Neural cell (in vitro differentiated cells): Measurements from ENCODE around the gene LGALS4. TPM values are rescaled to one million over a fixed set of nuclear protein-coding genes. Genes with fewer than 3 reads are reported as not detected.
"Not testable (repeated sequence)": the region's sequence is repeated elsewhere in the genome, so short reads cannot be mapped to it uniquely, and the experiment has no call there.

Source experiments
- H2AFZ ChIP-seq: fragments of 200-600, 300-800 bp; sonication (generic), shearing (Covaris generic); 2 replicates; pipeline ENCODE4 v1.6.0; 2014; ENCODE audit warnings: low read depth, mild to moderate bottlenecking, antibody characterized with exemption, low read length, moderate library complexity
- H3F3A ChIP-seq: fragments of 200-600 bp; shearing (Covaris generic); 2 replicates; pipeline ENCODE4 v1.6.1; 2016; ENCODE audit warnings: mild to moderate bottlenecking, moderate library complexity, mixed read lengths, antibody characterized with exemption, low read length; ENCODE audit not compliant: insufficient read depth, poor library complexity, severe bottlenecking
- H3K27ac ChIP-seq: fragments of 200-600, 300-800 bp; sonication (generic), shearing (Covaris generic); 2 replicates; pipeline ENCODE4 v1.5.1; 2014; ENCODE audit warnings: mild to moderate bottlenecking, low read length, moderate library complexity
- H3K27me3 ChIP-seq: fragments of 300-800, 200-600 bp; sonication (generic), shearing (Covaris generic); 2 replicates; pipeline ENCODE4 v1.6.0; 2014; ENCODE audit warnings: mild to moderate bottlenecking, low read depth, low read length, moderate library complexity; ENCODE audit not compliant: insufficient read depth
- H3K36me3 ChIP-seq: fragments of 300-800, 200-600 bp; sonication (generic), shearing (Covaris generic); 2 replicates; pipeline ENCODE4 v1.5.1; 2014; ENCODE audit warnings: mild to moderate bottlenecking, antibody characterized with exemption, low read length, moderate library complexity; ENCODE audit not compliant: insufficient read depth
- H3K4me2 ChIP-seq: fragments of 300-800, 200-600 bp; sonication (generic), shearing (Covaris generic); 2 replicates; pipeline ENCODE4 v1.6.0; 2014; ENCODE audit warnings: mild to moderate bottlenecking, low read length
- H3K4me3 ChIP-seq: fragments of 300-800, 200-600 bp; sonication (generic), shearing (Covaris generic); 2 replicates; pipeline ENCODE4 v1.5.1; 2014; ENCODE audit warnings: mild to moderate bottlenecking, low read length, moderate library complexity
- H3K79me2 ChIP-seq: fragments of 200-600 bp; shearing (Covaris generic); replicated peaks from 2 replicates; pipeline ENCODE4 v1.6.0; 2014; ENCODE audit warnings: mild to moderate bottlenecking, low read length, moderate library complexity; ENCODE audit not compliant: insufficient read depth
- H3K9ac ChIP-seq: fragments of 300-800, 200-600 bp; sonication (generic), shearing (Covaris generic); 2 replicates; pipeline ENCODE4 v1.6.1; 2016; ENCODE audit warnings: mild to moderate bottlenecking, low read length, mixed read lengths
- H3K9me2 ChIP-seq: fragments of 200-600 bp; shearing (Covaris generic); 2 replicates; pipeline ENCODE4 v1.6.1; 2016; ENCODE audit warnings: mild to moderate bottlenecking, low read length, mixed read lengths; ENCODE audit not compliant: insufficient read depth
- H3K9me3 ChIP-seq: fragments of 200-600, 300-800 bp; sonication (generic), shearing (Covaris generic); 2 replicates; pipeline ENCODE4 v1.6.1; 2016; ENCODE audit warnings: mild to moderate bottlenecking, mixed run types, low read length, moderate library complexity, mixed read lengths
- H4K20me1 ChIP-seq: fragments of 200-600 bp; shearing (Covaris generic); 2 replicates; pipeline ENCODE4 v1.6.1; 2016; ENCODE audit warnings: mild to moderate bottlenecking, mixed run types; ENCODE audit not compliant: insufficient read depth
- EP300 ChIP-seq: fragments of 450-650 bp; conservative IDR thresholded peaks from 2 replicates; pipeline ENCODE4 v1.6.1; 2014; ENCODE audit warnings: antibody characterized with exemption, mild to moderate bottlenecking, moderate library complexity; ENCODE audit not compliant: poor library complexity, severe bottlenecking
- EZH2 ChIP-seq: fragments of 200-600, 300-800 bp; shearing (Covaris generic), sonication (generic); IDR thresholded peaks from 2 replicates; pipeline ENCODE4 v1.6.1; 2014; ENCODE audit warnings: antibody characterized with exemption, low read length, borderline replicate concordance, mild to moderate bottlenecking; ENCODE audit not compliant: insufficient read depth, poor library complexity, severe bottlenecking
- MXI1 ChIP-seq: fragments of 450-650 bp; conservative IDR thresholded peaks from 2 replicates; pipeline ENCODE4 v1.6.1; 2014; ENCODE audit warnings: antibody characterized with exemption, mild to moderate bottlenecking; ENCODE audit not compliant: poor library complexity, severe bottlenecking
- POLR2AphosphoS5 ChIP-seq: IDR thresholded peaks from 2 replicates; pipeline ENCODE4 v1.6.1; 2012
- RAD21 ChIP-seq: fragments of 450-650 bp; conservative IDR thresholded peaks from 2 replicates; pipeline ENCODE4 v1.6.1; 2014; ENCODE audit warnings: antibody characterized with exemption, mild to moderate bottlenecking, moderate library complexity
- SMC3 ChIP-seq: fragments of 450-650 bp; conservative IDR thresholded peaks from 2 replicates; pipeline ENCODE4 v1.6.1; 2014; ENCODE audit warnings: antibody characterized with exemption, mild to moderate bottlenecking, moderate library complexity; ENCODE audit not compliant: poor library complexity
- TAF1 ChIP-seq: IDR thresholded peaks from 2 replicates; pipeline ENCODE4 v1.6.1; 2012; ENCODE audit warnings: low read depth
- polyA plus RNA-seq: library from polyadenylated mRNA; depleted of rRNA; stranded (reverse); fragments of >200 nt; gene quantifications from 2 replicates; pipeline ENCODE4 v1.2.3, GENCODE V29; 2014
- TF ChIP-seq, protein P1 (sequence below): fragments of 450-650 bp; IDR thresholded peaks from 2 replicates; pipeline ENCODE4 v1.5.1; 2014; ENCODE audit warnings: antibody characterized with exemption, mild to moderate bottlenecking, moderate library complexity; ENCODE audit not compliant: poor library complexity, severe bottlenecking
- TF ChIP-seq, protein P2 (sequence below): IDR thresholded peaks from 2 replicates; pipeline ENCODE4 v1.6.1; 2012; ENCODE audit warnings: borderline replicate concordance

Gene LGALS4
- polyA plus RNA-seq, 1 donor from 2014 or later, result 1.3 TPM

DNA sequence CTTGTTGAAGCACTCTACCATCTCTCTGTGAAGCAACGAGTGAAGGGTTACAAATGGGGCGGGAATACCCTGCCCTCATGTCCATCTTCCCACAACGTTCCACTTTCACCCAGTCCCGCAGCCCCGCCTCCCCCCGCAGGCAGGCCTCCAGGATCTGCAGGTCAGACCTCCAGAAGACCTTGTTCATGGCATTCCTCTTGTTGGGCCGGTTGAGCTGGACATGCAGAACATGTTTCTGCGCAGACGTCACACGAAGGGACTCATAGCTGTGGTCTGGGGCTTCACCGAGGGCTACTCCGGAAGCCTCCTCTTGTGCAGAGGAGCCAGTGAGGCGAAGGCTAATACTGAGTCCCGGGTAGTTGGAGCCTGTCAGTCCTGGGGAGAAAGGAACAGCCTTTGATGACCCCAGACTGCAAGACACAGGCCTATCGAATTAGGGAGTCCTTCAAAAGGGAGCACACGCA, 18.4 kb upstream of the LGALS4 start:
- no peaks in the 10 kb centered on the region for H3F3A ChIP-seq
- peak overlapping the region; percentile 81 for H3K9ac ChIP-seq
- peak overlapping the region; percentile 81 for H2AFZ ChIP-seq
- peak overlapping the region; percentile 72 for H3K27ac ChIP-seq
- no peaks in the 10 kb centered on the region for H3K9me3 ChIP-seq
- H3K79me2 ChIP-seq, result peaks cover 8% of the 10 kb centered on the region
- no peak for TF ChIP-seq EZH2
- no peak for TF ChIP-seq SMC3
- TF ChIP-seq, protein P1, sequence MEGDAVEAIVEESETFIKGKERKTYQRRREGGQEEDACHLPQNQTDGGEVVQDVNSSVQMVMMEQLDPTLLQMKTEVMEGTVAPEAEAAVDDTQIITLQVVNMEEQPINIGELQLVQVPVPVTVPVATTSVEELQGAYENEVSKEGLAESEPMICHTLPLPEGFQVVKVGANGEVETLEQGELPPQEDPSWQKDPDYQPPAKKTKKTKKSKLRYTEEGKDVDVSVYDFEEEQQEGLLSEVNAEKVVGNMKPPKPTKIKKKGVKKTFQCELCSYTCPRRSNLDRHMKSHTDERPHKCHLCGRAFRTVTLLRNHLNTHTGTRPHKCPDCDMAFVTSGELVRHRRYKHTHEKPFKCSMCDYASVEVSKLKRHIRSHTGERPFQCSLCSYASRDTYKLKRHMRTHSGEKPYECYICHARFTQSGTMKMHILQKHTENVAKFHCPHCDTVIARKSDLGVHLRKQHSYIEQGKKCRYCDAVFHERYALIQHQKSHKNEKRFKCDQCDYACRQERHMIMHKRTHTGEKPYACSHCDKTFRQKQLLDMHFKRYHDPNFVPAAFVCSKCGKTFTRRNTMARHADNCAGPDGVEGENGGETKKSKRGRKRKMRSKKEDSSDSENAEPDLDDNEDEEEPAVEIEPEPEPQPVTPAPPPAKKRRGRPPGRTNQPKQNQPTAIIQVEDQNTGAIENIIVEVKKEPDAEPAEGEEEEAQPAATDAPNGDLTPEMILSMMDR, result no peak
- TF ChIP-seq RAD21, result no peak
- no peak for TF ChIP-seq TAF1
- TF ChIP-seq MXI1, result no peak
- TF ChIP-seq POLR2AphosphoS5, result no peak
- TF ChIP-seq, protein P2, sequence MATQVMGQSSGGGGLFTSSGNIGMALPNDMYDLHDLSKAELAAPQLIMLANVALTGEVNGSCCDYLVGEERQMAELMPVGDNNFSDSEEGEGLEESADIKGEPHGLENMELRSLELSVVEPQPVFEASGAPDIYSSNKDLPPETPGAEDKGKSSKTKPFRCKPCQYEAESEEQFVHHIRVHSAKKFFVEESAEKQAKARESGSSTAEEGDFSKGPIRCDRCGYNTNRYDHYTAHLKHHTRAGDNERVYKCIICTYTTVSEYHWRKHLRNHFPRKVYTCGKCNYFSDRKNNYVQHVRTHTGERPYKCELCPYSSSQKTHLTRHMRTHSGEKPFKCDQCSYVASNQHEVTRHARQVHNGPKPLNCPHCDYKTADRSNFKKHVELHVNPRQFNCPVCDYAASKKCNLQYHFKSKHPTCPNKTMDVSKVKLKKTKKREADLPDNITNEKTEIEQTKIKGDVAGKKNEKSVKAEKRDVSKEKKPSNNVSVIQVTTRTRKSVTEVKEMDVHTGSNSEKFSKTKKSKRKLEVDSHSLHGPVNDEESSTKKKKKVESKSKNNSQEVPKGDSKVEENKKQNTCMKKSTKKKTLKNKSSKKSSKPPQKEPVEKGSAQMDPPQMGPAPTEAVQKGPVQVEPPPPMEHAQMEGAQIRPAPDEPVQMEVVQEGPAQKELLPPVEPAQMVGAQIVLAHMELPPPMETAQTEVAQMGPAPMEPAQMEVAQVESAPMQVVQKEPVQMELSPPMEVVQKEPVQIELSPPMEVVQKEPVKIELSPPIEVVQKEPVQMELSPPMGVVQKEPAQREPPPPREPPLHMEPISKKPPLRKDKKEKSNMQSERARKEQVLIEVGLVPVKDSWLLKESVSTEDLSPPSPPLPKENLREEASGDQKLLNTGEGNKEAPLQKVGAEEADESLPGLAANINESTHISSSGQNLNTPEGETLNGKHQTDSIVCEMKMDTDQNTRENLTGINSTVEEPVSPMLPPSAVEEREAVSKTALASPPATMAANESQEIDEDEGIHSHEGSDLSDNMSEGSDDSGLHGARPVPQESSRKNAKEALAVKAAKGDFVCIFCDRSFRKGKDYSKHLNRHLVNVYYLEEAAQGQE, result no peak
- TF ChIP-seq EP300, result no peak
- no peaks in the 10 kb centered on the region for H3K27me3 ChIP-seq
- peak overlapping the region; percentile 84 for H3K4me3 ChIP-seq
- no peaks in the 10 kb centered on the region for H3K9me2 ChIP-seq
- H4K20me1 ChIP-seq, result no peaks in the 10 kb centered on the region
- H3K36me3 ChIP-seq, result no peaks in the 10 kb centered on the region
- H3K4me2 ChIP-seq, result peak overlapping the region; percentile 52

DNA sequence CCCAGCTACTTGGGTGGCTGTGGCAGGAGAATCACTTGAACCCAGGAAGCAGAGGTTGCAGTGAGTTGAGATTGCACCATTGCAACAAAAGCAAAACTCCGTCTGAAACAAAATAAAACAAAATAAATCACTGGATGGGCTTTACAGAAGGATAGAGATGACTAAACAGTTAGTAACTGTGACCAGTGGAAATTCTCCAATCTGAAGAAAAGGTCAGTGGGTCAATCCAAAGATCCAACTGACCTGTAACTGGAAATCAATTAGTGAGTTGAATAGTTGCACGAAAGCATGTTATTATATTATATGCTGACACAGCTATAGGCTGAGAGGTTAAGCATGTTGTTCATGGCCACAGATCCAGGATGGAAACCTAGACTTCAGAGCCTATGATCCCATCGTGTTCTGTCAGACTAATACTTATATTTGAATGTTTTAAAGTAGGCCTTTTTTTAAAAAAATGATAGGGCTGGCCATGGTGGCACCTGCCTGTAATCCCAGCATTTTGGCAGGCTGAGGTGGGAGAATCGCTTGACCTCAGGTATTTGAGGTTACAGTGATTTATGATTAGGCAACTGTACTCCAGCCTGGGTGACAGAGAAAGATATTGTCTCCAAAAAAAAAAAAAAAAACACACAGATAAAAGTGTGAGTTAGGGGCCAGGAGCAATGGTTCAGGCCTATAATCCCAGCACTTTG, 17.4 kb upstream of the LGALS4 start:
- Histone ChIP-seq H3K9ac (no peak overlapping the region), H3F3A (no peaks in the 10 kb centered on the region), H3K4me3 (no peak overlapping the region), H4K20me1 (no peaks in the 10 kb centered on the region), H3K9me3 (no peaks in the 10 kb centered on the region), H3K79me2 (peaks cover 8% of the 10 kb centered on the region), H3K9me2 (no peaks in the 10 kb centered on the region), H3K36me3 (no peaks in the 10 kb centered on the region), H3K4me2 (no peak overlapping the region), H3K27ac (no peak overlapping the region), H2AFZ (no peak overlapping the region), H3K27me3 (no peaks in the 10 kb centered on the region)
- no peak for TF ChIP-seq EP300
- TF ChIP-seq SMC3, result no peak

DNA sequence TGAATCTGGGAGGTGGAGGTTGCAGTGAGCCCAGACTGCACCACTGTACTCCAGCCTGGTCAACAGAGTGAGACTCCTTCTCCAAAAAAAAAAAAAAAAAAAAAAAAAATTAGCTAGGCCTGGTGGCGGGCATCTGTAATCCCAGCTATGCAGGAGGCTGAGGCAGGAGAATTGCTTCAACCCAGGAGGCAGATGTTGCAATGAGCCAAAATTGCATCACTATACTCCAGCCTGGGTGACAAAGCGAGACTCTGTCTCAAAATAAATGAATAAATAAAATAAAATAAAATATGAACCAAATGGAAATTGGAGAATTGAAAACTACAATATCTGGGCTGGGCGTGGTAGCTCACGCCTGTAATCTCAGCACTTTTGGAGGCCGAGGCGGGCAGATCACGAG, 16.5 kb upstream of the LGALS4 start:
- H3K4me3 ChIP-seq, H2AFZ ChIP-seq, H3K79me2 ChIP-seq, H3K9me3 ChIP-seq, H3K27me3 ChIP-seq, H3K9me2 ChIP-seq, H3K36me3 ChIP-seq, H3F3A ChIP-seq, H3K9ac ChIP-seq, H3K27ac ChIP-seq, H3K4me2 ChIP-seq, H4K20me1 ChIP-seq: not testable (repeated sequence)
